NOMO-1 (cell line): ENCODE results near the gene PRRT1B.
"Not testable (repeated sequence)": the region's sequence is repeated elsewhere in the genome, so short reads cannot be mapped to it uniquely, and the experiment has no call there.

Experiments used
- DNase-seq, 2 experiments: peaks; one replicate each; lab custom pipeline; 2025; ENCODE audit not compliant: unreplicated experiment in 2 of 2; lab: John Stamatoyannopoulos, UW

Gene PRRT1B

DNA sequence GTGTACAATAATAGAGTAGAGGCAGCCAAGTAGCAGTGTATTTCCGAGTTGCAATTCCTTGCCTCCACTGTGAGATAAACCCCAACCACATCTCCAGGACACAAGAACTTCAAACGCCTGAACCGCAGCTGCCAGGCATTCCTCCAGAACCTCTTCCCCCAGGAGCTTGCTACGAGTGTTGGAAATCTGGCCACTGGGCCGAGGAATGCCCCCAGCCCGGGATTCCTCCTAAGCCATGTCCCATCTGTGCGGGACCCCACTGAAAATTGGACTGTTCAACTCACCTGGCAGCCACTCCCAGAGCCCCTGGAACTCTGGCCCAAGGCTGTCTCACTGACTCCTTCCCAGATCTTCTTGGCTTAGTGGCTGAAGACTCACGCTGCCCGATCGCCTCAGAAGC, 3.9 kb downstream of the PRRT1B start:
- not testable (repeated sequence) for DNase-seq

- not testable (repeated sequence) for DNase-seq
Measured at GRCh38 chr9:131550465-131550864, 5.1 kb downstream of the PRRT1B start.

- DNase-seq: no peak
Measured at GRCh38 chr9:131552030-131552429, 6.7 kb downstream of the PRRT1B start.

GRCh38 chr9:131554087-131554842, 8.9 kb downstream of the PRRT1B start:
- DNase-seq: no peak

- DNase-seq: no peak
Measured at GRCh38 chr9:131554843-131555351, 9.6 kb downstream of the PRRT1B start.

- DNase-seq: no peak
Measured at GRCh38 chr9:131555841-131556673, 10.7 kb downstream of the PRRT1B start.

DNA sequence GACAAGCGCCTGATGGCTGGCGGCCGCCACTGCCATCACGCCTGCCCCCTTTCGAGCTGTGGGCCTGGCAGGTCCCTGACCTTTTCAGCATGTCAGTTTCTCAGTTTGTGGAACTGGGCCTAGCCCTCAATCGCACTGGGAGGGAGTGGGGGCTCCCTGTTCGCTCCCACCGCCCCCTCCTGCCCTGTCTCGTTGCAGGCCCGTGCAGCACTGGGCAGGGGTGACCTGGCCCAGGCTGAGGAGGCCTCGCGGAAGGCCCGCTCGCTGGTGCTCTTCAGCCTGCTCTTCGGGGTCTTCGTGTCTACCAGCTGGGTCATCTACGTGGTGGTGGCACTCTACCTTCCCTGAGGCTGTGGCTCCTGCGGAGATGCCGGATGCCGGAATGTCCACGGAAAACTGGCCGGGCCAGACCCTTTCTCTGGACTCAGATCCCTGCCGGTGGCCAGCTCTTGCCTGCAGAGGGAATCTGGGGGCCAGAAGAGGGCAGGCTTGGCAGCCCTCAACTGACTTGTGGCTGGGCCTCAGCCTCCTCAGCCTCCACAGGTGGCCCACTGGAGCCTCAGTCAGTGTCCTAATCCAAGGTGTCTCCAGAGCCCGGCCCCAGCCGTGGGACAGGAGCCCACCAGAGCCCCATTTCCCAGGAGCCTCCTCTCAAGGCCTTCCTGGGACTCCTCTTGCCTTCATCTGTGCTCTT, 12.7 kb downstream of the PRRT1B start:
- no peak for DNase-seq

GRCh38 chr9:131559421-131560000, 14.2 kb downstream of the PRRT1B start:
- no peak for DNase-seq

GRCh38 chr9:131562032-131562959, 17.0 kb downstream of the PRRT1B start:
- DNase-seq: no peak

DNA sequence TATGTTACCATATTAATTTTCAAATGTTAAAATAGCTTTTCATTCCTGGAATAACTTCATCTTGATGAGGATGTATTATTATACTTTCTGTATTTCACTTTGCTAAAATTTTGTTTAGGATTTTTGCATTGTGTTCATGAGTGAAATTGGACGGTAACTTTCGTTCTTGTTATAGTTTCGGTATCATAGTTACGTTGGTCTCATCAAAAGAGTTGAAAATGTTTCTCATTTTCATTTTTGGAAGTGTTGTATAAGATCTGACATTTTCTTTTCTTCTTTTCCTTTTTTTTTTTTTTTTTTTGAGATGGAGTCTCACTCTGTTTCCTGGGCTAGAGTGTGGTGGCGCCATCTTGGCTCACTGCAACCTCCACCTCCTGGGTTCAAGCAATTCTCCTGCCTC, 20.0 kb downstream of the PRRT1B start:
- no peak for DNase-seq

GRCh38 chr9:131566158-131566557, 20.8 kb downstream of the PRRT1B start:
- DNase-seq: no peak

DNA sequence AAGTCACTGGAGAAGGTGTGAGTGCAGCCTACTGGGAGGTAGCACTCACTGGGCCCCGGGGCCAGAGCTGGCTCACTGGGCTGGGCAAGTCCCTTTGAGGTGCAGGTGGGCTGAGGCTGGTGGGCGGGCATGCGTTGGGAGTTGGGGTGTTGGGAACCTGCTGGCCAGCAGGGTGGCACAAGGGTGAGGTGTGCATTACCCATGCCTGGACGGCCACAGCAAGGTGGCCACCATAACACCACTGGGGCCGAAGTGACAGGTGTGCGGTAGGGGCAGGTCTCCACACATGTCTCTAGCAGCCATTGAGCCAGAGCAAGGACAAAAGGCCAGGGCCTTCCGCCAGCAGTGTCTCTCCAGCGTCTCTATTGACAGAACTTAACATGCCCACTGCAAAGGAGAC, 22.6 kb downstream of the PRRT1B start:
- DNase-seq: no peak

DNA sequence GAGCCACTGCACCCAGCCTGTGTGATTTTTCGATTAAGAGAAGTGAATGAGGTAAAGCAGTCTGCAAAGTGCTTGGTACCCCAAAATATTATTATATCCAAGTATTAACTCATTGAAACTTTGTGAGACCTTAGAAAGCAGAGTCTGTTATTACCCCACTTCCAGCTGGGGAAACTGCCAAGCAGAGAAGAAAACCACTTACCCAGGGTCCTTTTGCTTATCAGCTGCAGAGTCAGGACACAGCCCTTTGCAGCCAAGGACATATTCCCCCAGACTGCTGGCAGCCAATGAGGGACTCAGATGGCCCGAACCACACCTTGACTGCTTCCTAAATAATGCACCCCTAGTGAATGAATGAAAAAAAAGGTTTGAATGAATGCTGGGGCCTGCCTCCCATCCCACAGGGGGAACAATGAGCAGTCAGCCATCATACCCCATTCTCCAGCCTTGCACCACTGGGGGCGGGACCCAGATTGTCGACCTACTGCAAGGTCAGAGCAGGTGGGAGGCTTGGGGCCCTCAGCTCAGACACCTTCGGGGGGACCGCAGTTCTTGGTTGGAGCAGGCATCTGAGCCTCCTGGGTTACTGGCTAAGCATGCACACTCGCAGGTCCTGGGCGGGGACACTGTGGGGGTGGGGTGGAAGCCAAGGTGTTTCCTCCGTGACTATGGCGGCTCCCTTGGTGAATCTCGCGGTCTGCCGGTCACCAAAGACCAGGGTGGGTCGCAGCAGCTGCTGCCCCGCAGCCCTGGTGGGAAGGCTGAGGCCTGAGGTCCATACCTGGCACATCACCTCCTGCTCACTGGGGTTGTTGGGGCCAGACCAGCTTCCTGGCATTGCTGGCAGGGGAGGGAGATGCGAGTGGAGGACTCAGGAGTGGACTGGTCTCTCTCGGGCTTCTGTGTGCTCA, 29.7 kb downstream of the PRRT1B start:
- DNase-seq: no peak

GRCh38 chr9:131575946-131576853, 30.9 kb downstream of the PRRT1B start:
- no peak for DNase-seq

GRCh38 chr9:131577005-131578000, 32.0 kb downstream of the PRRT1B start:
- no peak for DNase-seq

DNA sequence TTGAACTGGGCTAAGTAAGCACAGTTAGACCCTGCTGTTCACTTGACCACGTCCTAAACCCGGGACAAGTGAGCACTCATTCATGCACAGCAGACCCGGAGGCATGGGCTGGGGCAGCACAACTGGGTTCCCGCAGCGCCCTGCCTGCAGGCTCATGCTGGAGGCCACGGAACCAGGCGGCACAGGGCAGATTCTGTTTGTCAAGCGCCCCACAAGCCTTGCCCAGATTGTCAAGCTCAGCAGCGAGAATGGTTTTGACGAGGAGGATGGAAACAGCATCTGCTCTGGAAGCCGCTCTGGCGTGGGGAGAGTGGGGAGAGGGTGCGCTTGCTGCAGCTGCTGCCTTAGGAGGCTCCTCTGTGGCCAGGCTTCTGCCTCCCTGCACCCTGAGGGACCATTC, 32.7 kb downstream of the PRRT1B start:
- DNase-seq: no peak
